SK-N-SH (cell line): Measurements from ENCODE around the gene C16orf54. TPM values are rescaled to one million over a fixed set of nuclear protein-coding genes. Genes with fewer than 3 reads are reported as not detected.

Experiments used
- CTCF ChIA-PET: fragments of 300-600, 350-600 bp; formaldehyde crosslinking; extraction: SDS; loops from one replicate; lab custom pipeline; 2021; lab: Yijun Ruan, JAX
- POLR2A ChIA-PET: fragments of 350-600 bp; sonication (Branson Sonifier 250); formaldehyde crosslinking; extraction: SDS; loops from one replicate; lab custom pipeline; 2020; ENCODE audit warnings: antibody characterized with exemption, inconsistent platforms; lab: Yijun Ruan, JAX
- DNase-seq: peaks from one replicate; pipeline ENCODE4 v3.0.0; 2012
- H2AFZ ChIP-seq: fragments of 200-600 bp; sonication (generic); 2 replicates; pipeline ENCODE4 v1.8.1; 2016; ENCODE audit warnings: antibody characterized with exemption, mild to moderate bottlenecking, low read depth
- H3F3A ChIP-seq: fragments of 200-600 bp; sonication (generic); replicated peaks from 2 replicates; pipeline ENCODE3; 2016; ENCODE audit warnings: antibody characterized with exemption, mild to moderate bottlenecking; ENCODE audit not compliant: insufficient read depth
- H3K27ac ChIP-seq, 2 experiments: fragments of 200-500 bp in 1 of 2; fragments of 200-600 bp in 1 of 2; sonication (Bioruptor generic) in 1 of 2; sonication (generic), shearing (Covaris generic) in 1 of 2; 2 replicates each; pipeline versions ENCODE4 v1.5.1 to v1.6.1; 2014 to 2016; ENCODE audit warnings: low read depth in 2 of 2, inconsistent platforms in 1 of 2, low read length in 1 of 2, mild to moderate bottlenecking in 1 of 2, mixed read lengths in 1 of 2
- H3K27me3 ChIP-seq: fragments of 200-600 bp; sonication (generic), shearing (Covaris generic); 2 replicates; pipeline ENCODE4 v1.6.1; 2016; ENCODE audit warnings: mixed run types; ENCODE audit not compliant: insufficient read depth
- H3K36me3 ChIP-seq, 2 experiments: fragments of 200-500 bp in 1 of 2; fragments of 200-600 bp in 1 of 2; sonication (Bioruptor generic) in 1 of 2; sonication (generic) in 1 of 2; replicated peaks in 1 of 2; 2 replicates each; pipeline versions ENCODE3 to v1.5.1; 2014 to 2016; ENCODE audit warnings: low read length in 1 of 2, mild to moderate bottlenecking in 1 of 2; ENCODE audit not compliant: insufficient read depth in 2 of 2, control insufficient read depth in 1 of 2
- H3K4me1 ChIP-seq, 2 experiments: fragments of 200-500 bp in 1 of 2; fragments of 200-600 bp in 1 of 2; sonication (Bioruptor generic) in 1 of 2; sonication (generic), shearing (Covaris generic) in 1 of 2; 2 replicates each; pipeline versions ENCODE4 v1.5.1 to v1.6.1; 2014 to 2016; ENCODE audit warnings: low read depth in 1 of 2, low read length in 1 of 2, mixed run types in 1 of 2; ENCODE audit not compliant: insufficient read depth in 2 of 2, control insufficient read depth in 1 of 2
- H3K4me2 ChIP-seq: fragments of 200-600 bp; sonication (generic), shearing (Covaris generic); 2 replicates; pipeline ENCODE4 v1.6.1; 2017; ENCODE audit warnings: mixed run types
- H3K4me3 ChIP-seq, 2 experiments: fragments of 200-500 bp in 1 of 2; fragments of 200-600 bp in 1 of 2; sonication (Bioruptor generic) in 1 of 2; sonication (generic), shearing (Covaris generic) in 1 of 2; 2 replicates each; pipeline versions ENCODE4 v1.5.1 to v1.8.1; 2014 to 2016; ENCODE audit warnings: low read depth in 2 of 2, inconsistent platforms in 1 of 2, low read length in 1 of 2, mild to moderate bottlenecking in 1 of 2, mixed read lengths in 1 of 2, moderate library complexity in 1 of 2
- H3K79me2 ChIP-seq: fragments of 200-600 bp; sonication (generic); 2 replicates; pipeline ENCODE4 v1.8.1; 2017; ENCODE audit warnings: mild to moderate bottlenecking; ENCODE audit not compliant: insufficient read depth
- H3K9ac ChIP-seq: fragments of 200-600 bp; sonication (generic); 2 replicates; pipeline ENCODE4 v1.6.1; 2017; ENCODE audit warnings: mixed run types
- H3K9me2 ChIP-seq: fragments of 200-600 bp; sonication (generic); 2 replicates; pipeline ENCODE4 v1.6.1; 2017; ENCODE audit warnings: mixed run types
- H3K9me3 ChIP-seq: fragments of 200-600 bp; sonication (generic); 2 replicates; pipeline ENCODE4 v1.6.1; 2017; ENCODE audit warnings: mixed run types, mild to moderate bottlenecking, moderate library complexity
- H4K20me1 ChIP-seq: fragments of 200-600 bp; sonication (generic); 2 replicates; pipeline ENCODE4 v1.6.1; 2017; ENCODE audit warnings: mild to moderate bottlenecking, mixed run types; ENCODE audit not compliant: insufficient read depth
- CHD2 ChIP-seq: fragments of 150-350 bp; IDR thresholded peaks from 2 replicates; pipeline ENCODE4 v1.6.1; 2018; ENCODE audit warnings: low read length; ENCODE audit not compliant: partially characterized antibody
- CTCF ChIP-seq: fragments of 200-600 bp; sonication (generic); IDR thresholded peaks from 2 replicates; pipeline ENCODE4 v1.6.1; 2017; ENCODE audit warnings: antibody characterized with exemption, mild to moderate bottlenecking, moderate library complexity
- ELF1 ChIP-seq: IDR thresholded peaks from 2 replicates; pipeline ENCODE4 v1.4.0; 2012
- EZH2phosphoT487 ChIP-seq: fragments of 200-600 bp; sonication (generic); IDR thresholded peaks from 2 replicates; pipeline ENCODE4 v1.6.1; 2017; ENCODE audit warnings: low read depth, mixed run types, mild to moderate bottlenecking, antibody characterized with exemption, moderate library complexity, borderline replicate concordance
- FOSL2 ChIP-seq: IDR thresholded peaks from 2 replicates; pipeline ENCODE4 v1.4.0; 2012; ENCODE audit warnings: low read depth, mild to moderate bottlenecking, moderate library complexity, borderline replicate concordance
- FOXM1 ChIP-seq: IDR thresholded peaks from 2 replicates; pipeline ENCODE4 v1.4.0; 2012; ENCODE audit warnings: low read depth, mild to moderate bottlenecking
- MAX ChIP-seq: IDR thresholded peaks from 2 replicates; pipeline ENCODE4 v1.4.0; 2012; ENCODE audit warnings: low read depth
- NRF1 ChIP-seq: IDR thresholded peaks from 2 replicates; pipeline ENCODE4 v1.6.1; 2012; ENCODE audit warnings: low read depth, mild to moderate bottlenecking, low read length
- POLR2AphosphoS5 ChIP-seq: IDR thresholded peaks from 2 replicates; pipeline ENCODE4 v1.6.1; 2012; ENCODE audit warnings: low read depth, low read length
- SIN3A ChIP-seq: IDR thresholded peaks from 2 replicates; pipeline ENCODE4 v1.6.1; 2012; ENCODE audit warnings: low read depth, mild to moderate bottlenecking, low read length, moderate library complexity, borderline replicate concordance
- SMC3 ChIP-seq: IDR thresholded peaks from 2 replicates; pipeline ENCODE4 v1.6.1; 2012; ENCODE audit warnings: low read depth, low read length, improper control_type of control experiment
- TCF12 ChIP-seq: IDR thresholded peaks from 2 replicates; pipeline ENCODE4 v1.4.0; 2012
- TEAD4 ChIP-seq: IDR thresholded peaks from 2 replicates; pipeline ENCODE4 v1.4.0; 2012; ENCODE audit warnings: mild to moderate bottlenecking, borderline replicate concordance; ENCODE audit not compliant: insufficient read depth
- YY1 ChIP-seq: IDR thresholded peaks from 2 replicates; pipeline ENCODE4 v1.4.0; 2012; ENCODE audit warnings: low read depth, mild to moderate bottlenecking
- WGBS: methylation state at CpG from one replicate; pipeline ENCODE4 v1.1.6; 2017; ENCODE audit warnings: low lambda C conversion rate; 5-methylcytosine and 5-hydroxymethylcytosine counted together
- polyA plus RNA-seq, 3 experiments: library from polyadenylated mRNA; depleted of rRNA; stranded (reverse); fragments of >200 nt; gene quantifications; 2 replicates each; pipeline ENCODE4 v1.2.3, GENCODE V29; 2012
- TF ChIP-seq, protein P1 (sequence below): fragments of 150-350 bp; IDR thresholded peaks from 2 replicates; pipeline ENCODE4 v1.6.1; 2016; ENCODE audit warnings: mild to moderate bottlenecking, low read depth, low read length

Gene C16orf54, protein sequence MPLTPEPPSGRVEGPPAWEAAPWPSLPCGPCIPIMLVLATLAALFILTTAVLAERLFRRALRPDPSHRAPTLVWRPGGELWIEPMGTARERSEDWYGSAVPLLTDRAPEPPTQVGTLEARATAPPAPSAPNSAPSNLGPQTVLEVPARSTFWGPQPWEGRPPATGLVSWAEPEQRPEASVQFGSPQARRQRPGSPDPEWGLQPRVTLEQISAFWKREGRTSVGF
- polyA plus RNA-seq (2012; rRNA removed): not detected in 2 replicates
- polyA plus RNA-seq (2012; cell fraction: cytosol; rRNA removed): not detected in 2 replicates
- polyA plus RNA-seq (2012; cell fraction: nucleus; rRNA removed): not detected in 2 replicates

DNA sequence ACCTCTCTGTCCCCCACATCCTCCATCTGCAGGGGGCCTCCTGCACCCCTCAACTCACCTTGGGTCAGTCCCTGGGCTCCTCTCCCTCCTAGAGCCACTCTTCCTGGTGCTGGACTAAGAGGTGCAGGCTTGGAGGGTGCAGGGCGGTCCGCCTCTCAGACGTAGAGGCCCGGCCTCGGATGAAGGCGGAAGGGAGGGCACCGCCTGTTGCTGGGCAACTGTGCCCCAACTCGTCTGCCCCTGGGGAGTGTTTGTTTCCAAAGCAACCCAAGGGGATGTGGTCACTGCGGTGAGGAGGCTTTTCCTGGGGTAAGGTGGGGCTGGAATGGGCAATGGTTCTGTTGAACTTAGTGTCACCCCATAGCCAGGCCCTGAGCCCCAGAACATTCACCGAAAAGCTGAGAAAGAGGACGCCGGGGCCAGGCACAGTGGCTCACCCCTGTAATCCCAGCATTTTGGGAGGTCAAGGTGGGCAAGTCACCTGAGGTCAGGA lies at the start of gene C16orf54:
Gene C16orf54, minus strand, starts transcription at position 138 of the 493 bp plus-strand sequence. CDS start 1,039 bp downstream, outside the sequence.
- Histone ChIP-seq H3K9me3 (no peaks in the 10 kb centered on the region), H3K9ac (no peak within 1 kb of the TSS), H2AFZ (no peak within 1 kb of the TSS), H4K20me1 (no peaks in the 10 kb centered on the region), H3K4me3 (no peak within 1 kb of the TSS), H3K27me3 (no peaks in the 10 kb centered on the region), H3K4me2 (no peak within 1 kb of the TSS), H3F3A (no peaks in the 10 kb centered on the region), H3K36me3 (no peaks in the 10 kb centered on the region), H3K4me1 (no peaks in the 10 kb centered on the region), H3K27ac (no peak within 1 kb of the TSS), H3K79me2 (no peaks in the 10 kb centered on the region)
- DNase-seq: no peak
- ChIA-PET POLR2A (no interaction called here), CTCF (no interaction called here)
- 82% methylated on average over 11 of the region's 12 CpGs for WGBS
- TF ChIP-seq ELF1 (no peak), NRF1 (no peak), EZH2phosphoT487 (no peak), MAX (no peak), POLR2AphosphoS5 (no peak), SIN3A (no peak), FOSL2 (no peak), YY1 (no peak), FOXM1 (no peak), TEAD4 (no peak), TCF12 (no peak), SMC3 (no peak), CHD2 (no peak), CTCF (no peak)
- TF ChIP-seq, protein P1, sequence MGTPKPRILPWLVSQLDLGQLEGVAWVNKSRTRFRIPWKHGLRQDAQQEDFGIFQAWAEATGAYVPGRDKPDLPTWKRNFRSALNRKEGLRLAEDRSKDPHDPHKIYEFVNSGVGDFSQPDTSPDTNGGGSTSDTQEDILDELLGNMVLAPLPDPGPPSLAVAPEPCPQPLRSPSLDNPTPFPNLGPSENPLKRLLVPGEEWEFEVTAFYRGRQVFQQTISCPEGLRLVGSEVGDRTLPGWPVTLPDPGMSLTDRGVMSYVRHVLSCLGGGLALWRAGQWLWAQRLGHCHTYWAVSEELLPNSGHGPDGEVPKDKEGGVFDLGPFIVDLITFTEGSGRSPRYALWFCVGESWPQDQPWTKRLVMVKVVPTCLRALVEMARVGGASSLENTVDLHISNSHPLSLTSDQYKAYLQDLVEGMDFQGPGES: no peak
- TF ChIP-seq, all 33 proteins: peak for 0
- no peaks in the 10 kb centered on the region for H3K9me2 ChIP-seq
